Cardiac fibroblast (primary cell): Measurements from ENCODE around the gene CBX7.

Source experiments
- DNase-seq, 2 donors: peaks; one replicate each; pipeline versions ENCODE4 v3.0.0 to v3.0.0-alpha.2; 2010; ENCODE audit warnings: low read depth in 2 of 2
- H3K4me3 ChIP-seq, 2 donors: replicated peaks in 1 of 2; 1 replicate in 1 of 2; 2 replicates in 1 of 2; pipeline ENCODE4 v1.5.1; 2011; ENCODE audit warnings: low read depth in 2 of 2, low read length in 2 of 2, mild to moderate bottlenecking in 2 of 2, moderate library complexity in 1 of 2
- CTCF ChIP-seq: IDR thresholded peaks from one replicate; pipeline ENCODE4 v1.5.1; 2011; ENCODE audit warnings: low read depth, mild to moderate bottlenecking, low read length, inconsistent platforms

The CBX7 gene

GRCh38 chr22:39152511-39153219 lies at the start of gene CBX7:
TSS of gene CBX7 (minus strand) at chr22:39152680. CDS start at chr22:39152444, 236 bp downstream.
- TF ChIP-seq CTCF, result no peak
- peak within 1 kb of the TSS; percentile 59 to 61 for H3K4me3 ChIP-seq
- peak; percentile 81 to 88 for DNase-seq

DNA sequence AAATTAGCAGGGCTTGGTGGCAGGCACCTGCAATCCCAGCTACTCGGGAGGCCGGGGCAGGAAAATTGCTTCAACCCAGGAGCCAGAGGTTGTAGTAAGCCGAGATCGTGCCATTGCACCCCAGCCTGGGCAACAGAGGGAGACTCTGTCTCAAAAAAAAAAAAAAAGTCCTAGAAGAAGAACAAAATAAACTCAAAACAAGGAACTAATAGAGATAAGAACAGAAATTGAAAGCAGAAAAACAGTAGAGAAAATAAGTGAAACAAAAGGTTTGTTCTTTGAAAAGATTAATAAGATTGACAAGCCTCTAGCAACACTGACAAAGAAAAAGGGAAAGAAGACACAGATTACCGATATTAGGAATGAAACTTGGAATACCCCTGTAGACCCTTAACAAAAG lies 45.1 kb upstream of the CBX7 start:
- no peak for TF ChIP-seq CTCF
- DNase-seq, result no peak
- H3K4me3 ChIP-seq, result no peak overlapping the region

GRCh38 chr22:39194098-39194497 lies 41.6 kb upstream of the CBX7 start:
- no peak overlapping the region for H3K4me3 ChIP-seq
- no peak for TF ChIP-seq CTCF
- no peak for DNase-seq

- DNase-seq, result peak in 1 of 2 donors; percentile 59
- no peak for TF ChIP-seq CTCF
- no peak overlapping the region for H3K4me3 ChIP-seq
Observed at GRCh38 chr22:39188809-39189208, 36.3 kb upstream of the CBX7 start.

- TF ChIP-seq CTCF, result peak; percentile 51
- H3K4me3 ChIP-seq, result no peak overlapping the region
- DNase-seq, result peak; percentile 84 to 93
Observed at GRCh38 chr22:39185601-39186012, 33.1 kb upstream of the CBX7 start.

GRCh38 chr22:39184586-39185577 lies 32.4 kb upstream of the CBX7 start:
- no peak overlapping the region for H3K4me3 ChIP-seq
- DNase-seq, result peak; percentile 84
- no peak for TF ChIP-seq CTCF
